ENCODE results near the gene XRCC4.
"Not testable (repeated sequence)": the region's sequence is repeated elsewhere in the genome, so short reads cannot be mapped to it uniquely, and the experiment has no call there.

The XRCC4 gene

GRCh38 chr5:83219077-83219476 is 141.7 kb downstream of the XRCC4 start:
- TF ChIP-seq ZNF274 (IDR thresholded peaks at IDR 0.05; ENCODE audit: low read depth, low read length): no peak
- H3K4me3 ChIP-seq (ENCODE audit: low read length): no peak overlapping the region

- TF ChIP-seq ZNF274 (IDR thresholded peaks at IDR 0.05; ENCODE audit: low read depth, low read length): no peak
- no peak overlapping the region for H3K4me3 ChIP-seq (ENCODE audit: low read length)
These were observed 142.1 kb downstream of the XRCC4 start for GRCh38 chr5:83219495-83219894.

GRCh38 chr5:83220331-83220730 is 143.0 kb downstream of the XRCC4 start:
- no peak for TF ChIP-seq ZNF274 (IDR thresholded peaks at IDR 0.05; ENCODE audit: low read depth, low read length)
- H3K4me3 ChIP-seq (ENCODE audit: low read length): no peak overlapping the region

- TF ChIP-seq ZNF274 (IDR thresholded peaks at IDR 0.05; ENCODE audit: low read depth, low read length): no peak
- no peak overlapping the region for H3K4me3 ChIP-seq (ENCODE audit: low read length)
These were observed 145.6 kb downstream of the XRCC4 start for GRCh38 chr5:83222906-83223305.

GRCh38 chr5:83227611-83228010 is 150.3 kb downstream of the XRCC4 start:
- no peak overlapping the region for H3K4me3 ChIP-seq (ENCODE audit: low read length)
- no peak for TF ChIP-seq ZNF274 (IDR thresholded peaks at IDR 0.05; ENCODE audit: low read depth, low read length)

- no peak overlapping the region for H3K4me3 ChIP-seq (ENCODE audit: low read length)
- no peak for TF ChIP-seq ZNF274 (IDR thresholded peaks at IDR 0.05; ENCODE audit: low read depth, low read length)
These were observed 153.2 kb downstream of the XRCC4 start for GRCh38 chr5:83230511-83230910.

GRCh38 chr5:83244516-83244915 is 167.2 kb downstream of the XRCC4 start:
- no peak overlapping the region for H3K4me3 ChIP-seq (ENCODE audit: low read length)
- no peak for TF ChIP-seq ZNF274 (IDR thresholded peaks at IDR 0.05; ENCODE audit: low read depth, low read length)

- H3K4me3 ChIP-seq (ENCODE audit: low read length): no peak overlapping the region
- TF ChIP-seq ZNF274 (IDR thresholded peaks at IDR 0.05; ENCODE audit: low read depth, low read length): no peak
These were observed 167.7 kb downstream of the XRCC4 start for GRCh38 chr5:83245037-83245436.

- no peak overlapping the region for H3K4me3 ChIP-seq (ENCODE audit: low read length)
- TF ChIP-seq ZNF274 (IDR thresholded peaks at IDR 0.05; ENCODE audit: low read depth, low read length): no peak
These were observed 168.7 kb downstream of the XRCC4 start for GRCh38 chr5:83246071-83246470.

GRCh38 chr5:83249156-83249555 is 171.8 kb downstream of the XRCC4 start:
- H3K4me3 ChIP-seq (ENCODE audit: low read length): no peak overlapping the region
- TF ChIP-seq ZNF274 (IDR thresholded peaks at IDR 0.05; ENCODE audit: low read depth, low read length): no peak

- TF ChIP-seq ZNF274 (IDR thresholded peaks at IDR 0.05; ENCODE audit: low read depth, low read length): no peak
- no peak overlapping the region for H3K4me3 ChIP-seq (ENCODE audit: low read length)
These were observed 174.5 kb downstream of the XRCC4 start for GRCh38 chr5:83251849-83252248.

GRCh38 chr5:83253720-83254119 is 176.4 kb downstream of the XRCC4 start:
- no peak overlapping the region for H3K4me3 ChIP-seq (ENCODE audit: low read length)
- TF ChIP-seq ZNF274 (IDR thresholded peaks at IDR 0.05; ENCODE audit: low read depth, low read length): no peak

GRCh38 chr5:83255268-83255667 is 177.9 kb downstream of the XRCC4 start:
- no peak overlapping the region for H3K4me3 ChIP-seq (ENCODE audit: low read length)
- no peak for TF ChIP-seq ZNF274 (IDR thresholded peaks at IDR 0.05; ENCODE audit: low read depth, low read length)

GRCh38 chr5:83256091-83256780 is 178.9 kb downstream of the XRCC4 start:
- no peak overlapping the region for H3K4me3 ChIP-seq (ENCODE audit: low read length)
- no peak for TF ChIP-seq ZNF274 (IDR thresholded peaks at IDR 0.05; ENCODE audit: low read depth, low read length)

GRCh38 chr5:83257684-83258083 is 180.3 kb downstream of the XRCC4 start:
- not testable (repeated sequence) for H3K4me3 ChIP-seq (ENCODE audit: low read length)

GRCh38 chr5:83265318-83265717 is 188.0 kb downstream of the XRCC4 start:
- TF ChIP-seq ZNF274 (IDR thresholded peaks at IDR 0.05; ENCODE audit: low read depth, low read length): no peak
- no peak overlapping the region for H3K4me3 ChIP-seq (ENCODE audit: low read length)

Measured in GM08714 (cell line).